NCI-H510A (cell line): ENCODE measurements around the gene KCTD8.

Experiments used
- DNase-seq: peaks from one replicate; lab custom pipeline; 2025; lab: John Stamatoyannopoulos, UW

KCTD8 gene

GRCh38 chr4:44448521-44449461 lies at the start of gene KCTD8:
Gene KCTD8, minus strand, starts transcription at chr4:44448809.
- peak; percentile 85 for DNase-seq

- no peak for DNase-seq
These were observed 46.4 kb upstream of the KCTD8 start for GRCh38 chr4:44494810-44495701.

- DNase-seq: no peak
These were observed 45.3 kb upstream of the KCTD8 start for GRCh38 chr4:44493924-44494323.

GRCh38 chr4:44487341-44487740 lies 38.7 kb upstream of the KCTD8 start:
- DNase-seq: no peak

- no peak for DNase-seq
These were observed 31.1 kb upstream of the KCTD8 start for GRCh38 chr4:44479731-44480130.

- DNase-seq: no peak
These were observed 13.7 kb upstream of the KCTD8 start for GRCh38 chr4:44462259-44462658.

GRCh38 chr4:44447563-44448504 lies 775 bp downstream of the KCTD8 start:
- DNase-seq: peak; percentile 28

- peak; percentile 15 for DNase-seq
These were observed 1.6 kb downstream of the KCTD8 start for GRCh38 chr4:44446801-44447562.

- no peak for DNase-seq
These were observed 2.4 kb downstream of the KCTD8 start for GRCh38 chr4:44446191-44446590.

GRCh38 chr4:44438687-44439086 lies 9.9 kb downstream of the KCTD8 start:
- no peak for DNase-seq

- no peak for DNase-seq
These were observed 14.4 kb downstream of the KCTD8 start for GRCh38 chr4:44434247-44434646.

GRCh38 chr4:44425614-44426208 lies 22.9 kb downstream of the KCTD8 start:
- DNase-seq: peak; percentile 0

GRCh38 chr4:44422912-44423311 lies 25.7 kb downstream of the KCTD8 start:
- DNase-seq: no peak

- no peak for DNase-seq
These were observed 27.1 kb downstream of the KCTD8 start for GRCh38 chr4:44421330-44422065.

- no peak for DNase-seq
These were observed 33.4 kb downstream of the KCTD8 start for GRCh38 chr4:44415251-44415650.

GRCh38 chr4:44368413-44369167 lies 80.0 kb downstream of the KCTD8 start:
- DNase-seq: no peak

GRCh38 chr4:44354172-44354571 lies 94.4 kb downstream of the KCTD8 start:
- no peak for DNase-seq

- DNase-seq: no peak
These were observed 97.5 kb downstream of the KCTD8 start for GRCh38 chr4:44351069-44351468.

GRCh38 chr4:44342800-44343199 lies 105.8 kb downstream of the KCTD8 start:
- DNase-seq: no peak
